IMR-90 (cell line): ENCODE data around the gene DZIP1. TPM values are rescaled to one million over a fixed set of nuclear protein-coding genes. Genes with fewer than 3 reads are reported as not detected.

ENCODE experiments used
- ATAC-seq: fragments of 200-7000 bp; cut with Tn5 transposase; 2 replicates; pipeline ENCODE4 v1.9.1; 2020; ENCODE audit warnings: low read depth, mild to moderate bottlenecking, moderate library complexity
- BruUV-seq: library from RNA; stranded (reverse); fragments of 400-500 nt; replicated peaks from 2 replicates; lab custom pipeline; 2021; lab: Mats Ljungman, UMichigan
- CTCF ChIA-PET: fragments of 300-600 bp; formaldehyde crosslinking; extraction: SDS; loops from one replicate; lab custom pipeline; 2021; ENCODE audit warnings: antibody characterized with exemption; lab: Yijun Ruan, JAX
- POLR2A ChIA-PET: fragments of 300-600 bp; sonication (Branson Sonifier 250); formaldehyde crosslinking; loops from one replicate; lab custom pipeline; 2022; ENCODE audit warnings: antibody characterized with exemption; ENCODE audit not compliant: unreplicated experiment; lab: Charles Lee
- DNase-seq: peaks from one replicate; pipeline ENCODE4 v3.0.0; 2013
- H2AFZ ChIP-seq: replicated peaks from 2 replicates; pipeline ENCODE3; 2013; ENCODE audit warnings: low read length, mild to moderate bottlenecking; ENCODE audit not compliant: poor library complexity
- H2AK5ac ChIP-seq: 2 replicates; pipeline ENCODE4 v1.6.1; 2013; ENCODE audit warnings: low read depth, low read length, inconsistent platforms
- H2AK9ac ChIP-seq: replicated peaks from 2 replicates; pipeline ENCODE3; 2013; ENCODE audit warnings: mild to moderate bottlenecking, low read depth, low read length, moderate library complexity; ENCODE audit not compliant: poor library complexity
- H2BK120ac ChIP-seq: 2 replicates; pipeline ENCODE4 v1.6.1; 2013; ENCODE audit warnings: low read depth, low read length, inconsistent platforms
- H2BK15ac ChIP-seq: 3 replicates; pipeline ENCODE4 v1.6.1; 2013; ENCODE audit warnings: low read depth, low read length, inconsistent platforms
- H2BK20ac ChIP-seq: 2 replicates; pipeline ENCODE4 v1.6.1; 2013; ENCODE audit warnings: low read depth, mild to moderate bottlenecking, inconsistent platforms, low read length, moderate library complexity
- H2BK5ac ChIP-seq: 2 replicates; pipeline ENCODE4 v1.6.1; 2013; ENCODE audit warnings: mild to moderate bottlenecking, low read depth, low read length, inconsistent platforms; ENCODE audit not compliant: poor library complexity, severe bottlenecking
- H3K14ac ChIP-seq: replicated peaks from 2 replicates; pipeline ENCODE4 v1.6.1; 2013; ENCODE audit warnings: low read depth, low read length, inconsistent platforms
- H3K18ac ChIP-seq: 2 replicates; pipeline ENCODE4 v1.6.1; 2013; ENCODE audit warnings: low read depth, low read length, control low read depth
- H3K23ac ChIP-seq: 2 replicates; pipeline ENCODE4 v1.6.1; 2013; ENCODE audit warnings: low read depth, low read length, inconsistent platforms
- H3K27ac ChIP-seq: 2 replicates; pipeline ENCODE4 v1.5.1; 2013; ENCODE audit warnings: mild to moderate bottlenecking, control low read depth, low read length; ENCODE audit not compliant: insufficient read depth
- H3K27me3 ChIP-seq: 2 replicates; pipeline ENCODE4 v1.6.1; 2013; ENCODE audit warnings: low read length; ENCODE audit not compliant: control insufficient read depth, insufficient read depth
- H3K36me3 ChIP-seq: 2 replicates; pipeline ENCODE4 v1.6.1; 2013; ENCODE audit warnings: low read length, mixed read lengths; ENCODE audit not compliant: control insufficient read depth, insufficient read depth
- H3K4ac ChIP-seq: 2 replicates; pipeline ENCODE4 v1.6.1; 2013; ENCODE audit warnings: low read depth, low read length, inconsistent platforms
- H3K4me1 ChIP-seq: 2 replicates; pipeline ENCODE4 v1.6.1; 2013; ENCODE audit warnings: low read length, mixed read lengths; ENCODE audit not compliant: control insufficient read depth, insufficient read depth
- H3K4me2 ChIP-seq: 2 replicates; pipeline ENCODE4 v1.6.1; 2013; ENCODE audit warnings: low read depth, mild to moderate bottlenecking, control low read depth, low read length, moderate library complexity
- H3K4me3 ChIP-seq: 2 replicates; pipeline ENCODE4 v1.5.1; 2013; ENCODE audit warnings: low read depth, mild to moderate bottlenecking, control low read depth, low read length, moderate library complexity; ENCODE audit not compliant: insufficient read depth
- H3K56ac ChIP-seq: 2 replicates; pipeline ENCODE4 v1.6.1; 2013; ENCODE audit warnings: low read length, inconsistent platforms; ENCODE audit not compliant: insufficient read depth; ENCODE audit errors: extremely low read depth
- H3K79me1 ChIP-seq, 2 experiments: 2 replicates each; pipeline ENCODE4 v1.6.1; 2013; ENCODE audit warnings: low read length in 2 of 2, inconsistent platforms in 1 of 2, low read depth in 1 of 2
- H3K9ac ChIP-seq: 2 replicates; pipeline ENCODE4 v1.6.1; 2013; ENCODE audit warnings: low read depth, low read length, control low read depth
- H3K9me1 ChIP-seq: 2 replicates; pipeline ENCODE4 v1.6.1; 2013; ENCODE audit warnings: low read length, inconsistent platforms; ENCODE audit not compliant: insufficient read depth
- H3K9me3 ChIP-seq: 2 replicates; pipeline ENCODE4 v1.6.1; 2013; ENCODE audit warnings: low read length; ENCODE audit not compliant: control insufficient read depth, insufficient read depth
- H4K20me1 ChIP-seq: 2 replicates; pipeline ENCODE4 v1.6.1; 2013; ENCODE audit warnings: low read length, inconsistent platforms; ENCODE audit not compliant: insufficient read depth
- H4K5ac ChIP-seq: 2 replicates; pipeline ENCODE4 v1.6.1; 2013; ENCODE audit warnings: mild to moderate bottlenecking, low read depth, low read length, control low read depth
- H4K8ac ChIP-seq, 2 experiments: 2 replicates each; pipeline ENCODE4 v1.6.1; 2013; ENCODE audit warnings: low read depth in 2 of 2, low read length in 2 of 2, control low read depth in 1 of 2, inconsistent platforms in 1 of 2
- H4K91ac ChIP-seq: 2 replicates; pipeline ENCODE4 v1.6.1; 2013; ENCODE audit warnings: low read depth, low read length, inconsistent platforms; ENCODE audit not compliant: insufficient read depth
- BHLHE40 ChIP-seq: fragments of 150-350 bp; IDR thresholded peaks from 2 replicates; pipeline ENCODE4 v1.6.1; 2016; ENCODE audit warnings: mild to moderate bottlenecking, low read depth, low read length
- CEBPB ChIP-seq: IDR thresholded peaks from 2 replicates; pipeline ENCODE4 v1.6.1; 2012; ENCODE audit warnings: low read depth, low read length, improper control_type of control experiment
- CHD1 ChIP-seq: IDR thresholded peaks from 2 replicates; pipeline ENCODE4 v1.6.1; 2012; ENCODE audit warnings: low read depth, low read length, improper control_type of control experiment
- MAFK ChIP-seq: IDR thresholded peaks from 2 replicates; pipeline ENCODE4 v1.6.1; 2012; ENCODE audit warnings: low read depth, low read length, improper control_type of control experiment
- MAZ ChIP-seq: IDR thresholded peaks from 2 replicates; pipeline ENCODE4 v1.6.1; 2012; ENCODE audit warnings: low read depth, mild to moderate bottlenecking, low read length, improper control_type of control experiment, moderate library complexity, borderline replicate concordance
- MXI1 ChIP-seq: IDR thresholded peaks from 2 replicates; pipeline ENCODE4 v1.6.1; 2012; ENCODE audit warnings: low read depth, mild to moderate bottlenecking, low read length, moderate library complexity, borderline replicate concordance
- NFE2L2 ChIP-seq: fragments of 150-350 bp; IDR thresholded peaks from 2 replicates; pipeline ENCODE4 v1.6.1; 2016; ENCODE audit warnings: low read depth, mild to moderate bottlenecking, low read length
- POLR2A ChIP-seq: IDR thresholded peaks from 2 replicates; pipeline ENCODE4 v1.6.1; 2012; ENCODE audit warnings: mild to moderate bottlenecking, low read depth, low read length
- RAD21 ChIP-seq: IDR thresholded peaks from 2 replicates; pipeline ENCODE4 v1.6.1; 2012; ENCODE audit warnings: low read length, improper control_type of control experiment
- RCOR1 ChIP-seq: IDR thresholded peaks from 2 replicates; pipeline ENCODE4 v1.6.1; 2012; ENCODE audit warnings: mild to moderate bottlenecking, low read length, improper control_type of control experiment; ENCODE audit not compliant: insufficient replicate concordance
- RFX5 ChIP-seq: IDR thresholded peaks from 2 replicates; pipeline ENCODE4 v1.8.0; 2012; ENCODE audit warnings: low read depth, mild to moderate bottlenecking, low read length, moderate library complexity
- WGBS, 2 experiments: methylation state at CpG; one replicate each; pipeline versions ENCODE4 v1.1.5 to v1.1.7; 2013; ENCODE audit warnings: missing lambda C conversion rate in 2 of 2; ENCODE audit not compliant: insufficient read length in 1 of 2; ENCODE audit errors: extremely low coverage in 2 of 2; 5-methylcytosine and 5-hydroxymethylcytosine counted together
- dilution Hi-C: fragments of 300-500 bp; cut with HindIII; formaldehyde crosslinking; loops from one replicate; pipeline ENCODE4 v1.14.3; 2018; ENCODE audit warnings: low sequenced_read_pairs; ENCODE audit not compliant: unreplicated experiment
- in situ Hi-C: fragments of 300-500 bp; cut with MboI; formaldehyde crosslinking; loops from 3 replicates; pipeline ENCODE4 v1.14.3; 2019; ENCODE audit warnings: low sequenced_read_pairs, inconsistent platforms, mixed read lengths
- intact Hi-C: fragments of 100-400 bp; cut with micrococcal nuclease; formaldehyde crosslinking; loops from 2 replicates; pipeline ENCODE4 v1.10.0; 2022
- polyA plus RNA-seq, 3 experiments: library from polyadenylated mRNA; depleted of rRNA; stranded (reverse); fragments of >200 nt; gene quantifications; 2 replicates each; pipeline ENCODE4 v1.2.3, GENCODE V29; 2012; ENCODE audit warnings: low replicate concordance in 1 of 3
- total RNA-seq: library from RNA; depleted of rRNA; stranded (reverse); fragments of >200 nt; gene quantifications from 2 replicates; pipeline ENCODE4 v1.2.3, GENCODE V29; 2012
- TF ChIP-seq, protein P1 (sequence below): conservative IDR thresholded peaks from 2 replicates; pipeline ENCODE4 v1.5.1; 2012; ENCODE audit warnings: mild to moderate bottlenecking, low read depth, low read length, improper control_type of control experiment
- TF ChIP-seq, protein P2 (sequence below): fragments of 150-350 bp; IDR thresholded peaks from 2 replicates; pipeline ENCODE4 v1.6.1; 2016; ENCODE audit warnings: low read depth, mild to moderate bottlenecking, low read length, moderate library complexity, borderline replicate concordance
- TF ChIP-seq, protein P3 (sequence below): fragments of 150-350 bp; IDR thresholded peaks from 2 replicates; pipeline ENCODE4 v1.6.1; 2017; ENCODE audit warnings: mild to moderate bottlenecking, antibody characterized with exemption, low read length, low read depth

The DZIP1 gene
- total and polyA plus RNA-seq, 2 of the 4 experiments (the other 2 are of a cell fraction), result 12.2 to 15.9 TPM

DNA sequence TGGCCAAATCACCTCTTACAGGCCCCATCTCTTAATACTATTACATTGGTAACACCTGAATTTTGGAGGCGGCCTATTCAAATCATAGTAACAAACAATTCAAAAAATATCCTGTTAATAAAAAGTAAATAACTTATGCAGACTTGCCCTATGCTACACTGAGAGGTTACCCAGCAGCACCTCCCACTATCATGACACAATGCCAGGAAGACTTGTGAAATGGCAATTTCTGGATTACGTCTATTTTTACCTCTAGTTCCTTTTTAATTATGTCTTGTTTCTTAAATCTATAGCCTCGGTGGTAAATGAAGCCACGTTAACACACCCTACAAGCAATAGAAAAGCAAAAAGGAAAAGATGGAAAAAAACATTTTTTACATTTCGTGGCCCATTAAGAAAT lies 6.2 kb upstream of the DZIP1 start:
- no peak overlapping the region for H3K27ac ChIP-seq

More for the DNA sequence above, 6.2 kb upstream of the DZIP1 start:
- intact Hi-C loops, result no loop called here
- ChIA-PET CTCF (no interaction called here), POLR2A (no interaction called here)
- Histone ChIP-seq H3K4me3 (no peak overlapping the region), H4K91ac (no peak overlapping the region), H2BK5ac (no peak overlapping the region), H2AFZ (no peak overlapping the region), H2BK120ac (no peak overlapping the region), H3K9ac (no peak overlapping the region), H3K79me1 (no peaks in the 10 kb centered on the region), H3K56ac (no peak overlapping the region), H3K18ac (no peak overlapping the region), H3K14ac (no peak overlapping the region), H3K23ac (no peak overlapping the region), H3K27me3 (peaks cover 12% of the 10 kb centered on the region), H2AK5ac (no peak overlapping the region), H4K8ac (no peak overlapping the region), H4K5ac (no peak overlapping the region), H4K20me1 (no peaks in the 10 kb centered on the region), H3K9me1 (no peaks in the 10 kb centered on the region), H3K9me3 (no peaks in the 10 kb centered on the region), H3K4me1 (no peaks in the 10 kb centered on the region), H3K36me3 (no peaks in the 10 kb centered on the region), H2AK9ac (no peak overlapping the region), H2BK15ac (no peak overlapping the region), H3K4me2 (no peak overlapping the region), H3K4ac (no peak overlapping the region), H2BK20ac (no peak overlapping the region)
- ATAC-seq (no peak), DNase-seq (no peak)
- TF ChIP-seq CEBPB (no peak), MXI1 (no peak), CHD1 (no peak), RAD21 (no peak), RFX5 (no peak), MAFK (no peak), MAZ (no peak), POLR2A (no peak), RCOR1 (no peak), NFE2L2 (no peak), BHLHE40 (no peak)
- TF ChIP-seq, protein P1, sequence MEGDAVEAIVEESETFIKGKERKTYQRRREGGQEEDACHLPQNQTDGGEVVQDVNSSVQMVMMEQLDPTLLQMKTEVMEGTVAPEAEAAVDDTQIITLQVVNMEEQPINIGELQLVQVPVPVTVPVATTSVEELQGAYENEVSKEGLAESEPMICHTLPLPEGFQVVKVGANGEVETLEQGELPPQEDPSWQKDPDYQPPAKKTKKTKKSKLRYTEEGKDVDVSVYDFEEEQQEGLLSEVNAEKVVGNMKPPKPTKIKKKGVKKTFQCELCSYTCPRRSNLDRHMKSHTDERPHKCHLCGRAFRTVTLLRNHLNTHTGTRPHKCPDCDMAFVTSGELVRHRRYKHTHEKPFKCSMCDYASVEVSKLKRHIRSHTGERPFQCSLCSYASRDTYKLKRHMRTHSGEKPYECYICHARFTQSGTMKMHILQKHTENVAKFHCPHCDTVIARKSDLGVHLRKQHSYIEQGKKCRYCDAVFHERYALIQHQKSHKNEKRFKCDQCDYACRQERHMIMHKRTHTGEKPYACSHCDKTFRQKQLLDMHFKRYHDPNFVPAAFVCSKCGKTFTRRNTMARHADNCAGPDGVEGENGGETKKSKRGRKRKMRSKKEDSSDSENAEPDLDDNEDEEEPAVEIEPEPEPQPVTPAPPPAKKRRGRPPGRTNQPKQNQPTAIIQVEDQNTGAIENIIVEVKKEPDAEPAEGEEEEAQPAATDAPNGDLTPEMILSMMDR, result no peak
- TF ChIP-seq, protein P2, sequence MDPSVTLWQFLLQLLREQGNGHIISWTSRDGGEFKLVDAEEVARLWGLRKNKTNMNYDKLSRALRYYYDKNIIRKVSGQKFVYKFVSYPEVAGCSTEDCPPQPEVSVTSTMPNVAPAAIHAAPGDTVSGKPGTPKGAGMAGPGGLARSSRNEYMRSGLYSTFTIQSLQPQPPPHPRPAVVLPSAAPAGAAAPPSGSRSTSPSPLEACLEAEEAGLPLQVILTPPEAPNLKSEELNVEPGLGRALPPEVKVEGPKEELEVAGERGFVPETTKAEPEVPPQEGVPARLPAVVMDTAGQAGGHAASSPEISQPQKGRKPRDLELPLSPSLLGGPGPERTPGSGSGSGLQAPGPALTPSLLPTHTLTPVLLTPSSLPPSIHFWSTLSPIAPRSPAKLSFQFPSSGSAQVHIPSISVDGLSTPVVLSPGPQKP, result no peak
- TF ChIP-seq, protein P3, sequence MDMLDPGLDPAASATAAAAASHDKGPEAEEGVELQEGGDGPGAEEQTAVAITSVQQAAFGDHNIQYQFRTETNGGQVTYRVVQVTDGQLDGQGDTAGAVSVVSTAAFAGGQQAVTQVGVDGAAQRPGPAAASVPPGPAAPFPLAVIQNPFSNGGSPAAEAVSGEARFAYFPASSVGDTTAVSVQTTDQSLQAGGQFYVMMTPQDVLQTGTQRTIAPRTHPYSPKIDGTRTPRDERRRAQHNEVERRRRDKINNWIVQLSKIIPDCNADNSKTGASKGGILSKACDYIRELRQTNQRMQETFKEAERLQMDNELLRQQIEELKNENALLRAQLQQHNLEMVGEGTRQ, result no peak
- BruUV-seq, result no TSS peak
- in situ Hi-C loops, result no loop called here
- dilution Hi-C loops, result no loop called here
- no CpG with 5 or more reads among the region's 5 CpGs for WGBS, 2 experiments
